Cardiac fibroblast (primary cell): ENCODE measurements around the gene FLT4.
"Not testable (repeated sequence)": the region's sequence is repeated elsewhere in the genome, so short reads cannot be mapped to it uniquely, and the experiment has no call there.

Source experiments
- DNase-seq, 2 donors: peaks; one replicate each; pipeline versions ENCODE4 v3.0.0 to v3.0.0-alpha.2; 2010; ENCODE audit warnings: low read depth in 2 of 2
- H3K4me3 ChIP-seq, 2 donors: replicated peaks in 1 of 2; 1 replicate in 1 of 2; 2 replicates in 1 of 2; pipeline ENCODE4 v1.5.1; 2011; ENCODE audit warnings: low read depth in 2 of 2, low read length in 2 of 2, mild to moderate bottlenecking in 2 of 2, moderate library complexity in 1 of 2
- TF ChIP-seq, protein P1 (sequence below): IDR thresholded peaks from one replicate; pipeline ENCODE4 v1.5.1; 2011; ENCODE audit warnings: low read depth, mild to moderate bottlenecking, low read length, inconsistent platforms

FLT4 gene

DNA sequence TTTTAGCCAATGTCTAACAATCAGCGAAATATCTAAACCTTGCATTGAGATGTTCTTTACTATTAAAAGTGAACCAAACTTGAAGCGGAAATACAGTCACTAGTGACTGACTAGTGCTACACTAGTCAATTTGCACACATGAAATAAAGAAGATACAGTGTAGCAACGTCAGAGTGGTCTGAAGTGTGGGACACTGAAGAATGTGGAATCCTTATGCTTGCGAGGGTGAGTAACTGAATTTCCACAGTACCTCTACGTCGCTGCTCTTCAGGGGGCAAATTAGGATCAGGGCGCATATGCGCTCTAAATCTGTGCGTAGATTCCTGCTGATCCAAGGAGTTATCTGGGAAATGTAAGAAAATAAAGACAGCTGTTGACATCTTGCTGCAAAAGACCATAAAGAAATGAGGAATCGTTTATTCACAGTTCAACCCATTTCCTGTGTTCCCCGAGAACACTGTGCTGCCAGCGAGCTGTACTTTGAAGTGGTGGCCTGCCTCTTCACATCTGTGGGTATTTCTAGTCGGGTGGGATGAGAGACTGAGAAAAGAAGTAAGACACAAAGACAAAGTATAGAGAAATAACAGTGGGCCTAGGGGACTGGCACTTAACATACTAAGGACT, 39.8 kb upstream of the FLT4 start:
- DNase-seq: no peak

DNA sequence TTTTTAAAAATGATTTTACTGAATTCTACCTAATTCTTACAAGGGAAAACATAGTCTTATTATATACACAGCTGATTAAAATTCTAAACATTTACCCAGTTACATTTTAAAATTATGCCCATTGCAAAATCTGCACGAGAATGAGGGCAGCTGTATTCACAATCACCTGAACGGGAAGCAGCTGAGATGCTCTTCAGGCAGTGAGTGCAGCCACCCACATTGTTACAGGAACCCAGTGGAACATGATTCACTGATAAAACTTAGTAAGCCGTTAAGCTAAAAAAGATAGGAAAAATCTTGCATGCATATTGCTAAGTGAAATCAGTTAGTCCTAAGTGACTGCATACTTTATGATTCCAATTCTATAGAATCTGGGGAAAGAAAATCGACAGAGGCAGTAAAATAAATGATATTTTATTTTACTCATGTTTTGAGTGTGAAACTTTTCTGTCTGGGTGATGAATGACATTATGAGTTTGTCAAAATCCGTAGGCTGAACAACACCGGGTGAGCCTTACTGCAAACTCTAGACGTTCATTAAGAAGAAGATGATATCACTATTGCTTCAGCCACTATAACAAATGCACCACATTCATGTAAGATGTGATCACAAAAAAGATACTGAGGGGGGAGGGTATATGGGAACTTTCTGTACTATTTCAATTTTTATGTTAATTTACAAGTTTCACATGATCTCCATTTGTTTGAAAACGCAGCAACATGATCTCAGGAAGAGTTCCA, 39.1 kb upstream of the FLT4 start:
- TF ChIP-seq, protein P1, sequence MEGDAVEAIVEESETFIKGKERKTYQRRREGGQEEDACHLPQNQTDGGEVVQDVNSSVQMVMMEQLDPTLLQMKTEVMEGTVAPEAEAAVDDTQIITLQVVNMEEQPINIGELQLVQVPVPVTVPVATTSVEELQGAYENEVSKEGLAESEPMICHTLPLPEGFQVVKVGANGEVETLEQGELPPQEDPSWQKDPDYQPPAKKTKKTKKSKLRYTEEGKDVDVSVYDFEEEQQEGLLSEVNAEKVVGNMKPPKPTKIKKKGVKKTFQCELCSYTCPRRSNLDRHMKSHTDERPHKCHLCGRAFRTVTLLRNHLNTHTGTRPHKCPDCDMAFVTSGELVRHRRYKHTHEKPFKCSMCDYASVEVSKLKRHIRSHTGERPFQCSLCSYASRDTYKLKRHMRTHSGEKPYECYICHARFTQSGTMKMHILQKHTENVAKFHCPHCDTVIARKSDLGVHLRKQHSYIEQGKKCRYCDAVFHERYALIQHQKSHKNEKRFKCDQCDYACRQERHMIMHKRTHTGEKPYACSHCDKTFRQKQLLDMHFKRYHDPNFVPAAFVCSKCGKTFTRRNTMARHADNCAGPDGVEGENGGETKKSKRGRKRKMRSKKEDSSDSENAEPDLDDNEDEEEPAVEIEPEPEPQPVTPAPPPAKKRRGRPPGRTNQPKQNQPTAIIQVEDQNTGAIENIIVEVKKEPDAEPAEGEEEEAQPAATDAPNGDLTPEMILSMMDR: no peak
- DNase-seq: no peak
- H3K4me3 ChIP-seq: no peak overlapping the region

More for the DNA sequence above, 39.8 kb upstream of the FLT4 start:
- TF ChIP-seq, protein P1: no peak
- H3K4me3 ChIP-seq: no peak overlapping the region

- H3K4me3 ChIP-seq, DNase-seq: not testable (repeated sequence)
These were observed 37.4 kb upstream of the FLT4 start for GRCh38 chr5:180686799-180687198.

- no peak for DNase-seq
- TF ChIP-seq, protein P1: no peak
- no peak overlapping the region for H3K4me3 ChIP-seq
These were observed 35.3 kb upstream of the FLT4 start for GRCh38 chr5:180684623-180685161.

- TF ChIP-seq, protein P1: no peak
- DNase-seq: no peak
- H3K4me3 ChIP-seq: no peak overlapping the region
These were observed 34.0 kb upstream of the FLT4 start for GRCh38 chr5:180683220-180683922.

DNA sequence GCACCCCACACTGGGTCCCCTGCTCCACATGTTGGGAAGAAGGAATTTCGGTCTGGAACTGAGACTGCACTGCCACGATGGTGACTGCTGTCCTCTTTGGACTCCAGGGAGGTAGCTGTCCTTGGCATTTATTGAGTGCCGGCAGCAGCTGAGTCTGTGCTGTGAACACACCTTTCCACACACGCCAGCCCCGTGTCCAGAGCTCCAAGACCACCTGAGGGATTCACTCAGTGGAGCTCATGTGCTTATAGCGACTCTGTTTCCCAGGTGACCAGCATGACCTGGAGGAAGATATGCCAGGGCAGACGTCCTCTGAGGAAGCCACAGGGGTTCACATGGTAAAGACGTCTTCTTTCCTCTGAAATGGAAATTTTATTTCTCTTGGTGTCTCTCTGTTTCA, 33.2 kb upstream of the FLT4 start:
- TF ChIP-seq, protein P1: no peak
- DNase-seq: no peak
- H3K4me3 ChIP-seq: no peak overlapping the region

DNA sequence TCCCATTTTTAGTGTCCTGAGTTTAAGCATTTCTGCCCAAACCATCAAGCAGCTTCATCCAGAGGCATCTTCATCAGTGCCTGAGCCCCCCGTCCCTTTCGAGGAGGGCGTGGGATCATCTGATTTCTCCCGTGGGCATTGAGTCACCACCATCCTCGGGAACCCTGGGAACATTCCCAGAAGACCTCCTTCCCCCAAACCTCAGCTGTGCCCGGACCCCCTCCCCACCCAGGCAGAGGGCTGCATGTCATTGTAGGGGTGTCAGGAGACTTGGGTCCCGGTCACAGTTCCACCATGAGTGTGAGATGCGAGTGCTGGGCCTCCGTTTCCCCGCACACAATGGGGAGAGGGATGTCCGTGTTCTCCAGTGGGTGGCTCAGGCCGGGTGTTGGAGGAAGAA, 32.6 kb upstream of the FLT4 start:
- DNase-seq, H3K4me3 ChIP-seq: not testable (repeated sequence)

GRCh38 chr5:180678319-180678718, 28.9 kb upstream of the FLT4 start:
- not testable (repeated sequence) for DNase-seq, H3K4me3 ChIP-seq
